ENCODE measurements around the gene MMP2. TPM values are rescaled to one million over a fixed set of nuclear protein-coding genes. Genes with fewer than 3 reads are reported as not detected.

Gene MMP2
- total and polyA plus RNA-seq, 10 of the 15 experiments (the other 5 are each of a cell fraction or from before 2014, with no cell fraction given): 0.37 to 0.80 (median 0.59) TPM; not detected in 7

GRCh38 chr16:55503726-55504550 lies 24.9 kb downstream of the MMP2 start:
- BruUV-seq (replicated peaks): no TSS peak
- intact Hi-C loops (cut with micrococcal nuclease; ENCODE audit: unreplicated experiment): no loop called here

GRCh38 chr16:55505333-55506015 lies 26.5 kb downstream of the MMP2 start:
- Histone ChIP-seq H3K27ac (ENCODE audit: control insufficient read depth, insufficient read depth) (no peak overlapping the region), H3K9ac (ENCODE audit: control insufficient read depth, insufficient read depth, low read length) (no peak overlapping the region), H3K4me3 (no peak overlapping the region), H3K27me3 (replicated peaks in 1 of 2; ENCODE audit: control insufficient read depth in 2 of 2, insufficient read depth in 2 of 2, low read length in 1 of 2) (no peaks in the 10 kb centered on the region; a peak in 1 of 4 replicates), H3K79me2 (ENCODE audit: control insufficient read depth, insufficient read depth, low read length) (no peaks in the 10 kb centered on the region), H2AFZ (ENCODE audit: control insufficient read depth, low read depth, low read length) (no peak overlapping the region), H3K9me3 (replicated peaks; ENCODE audit: control insufficient read depth, insufficient read depth, low read length) (no peaks in the 10 kb centered on the region), H4K20me1 (ENCODE audit: control insufficient read depth, insufficient read depth) (no peaks in the 10 kb centered on the region), H3K36me3 (ENCODE audit: control insufficient read depth in 2 of 2, insufficient read depth in 2 of 2, low read length in 1 of 2) (no peaks in the 10 kb centered on the region), H3K4me1 (ENCODE audit: control insufficient read depth, insufficient read depth, low read length) (no peaks in the 10 kb centered on the region), H3K4me2 (ENCODE audit: control insufficient read depth, insufficient read depth) (no peak overlapping the region)
- ChIA-PET CTCF (interaction anchor here (1.2 kb wide), 1 partner anchor 10 kb away, joined by 3 read pairs; no protein-coding TSS in a partner anchor), POLR2A (no interaction called here), SMC1A (ENCODE audit: uncharacterized antibody, unreplicated experiment) (interaction anchor here (0.9 kb wide), 1 partner anchor 40 kb away, joined by 3 read pairs; no protein-coding TSS in a partner anchor), RAD21 (ENCODE audit: unreplicated experiment) (no interaction called here)
- WGBS (ENCODE audit: insufficient coverage, insufficient replicate concordance, low lambda C conversion rate, missing lambda C conversion rate): 11% methylated on average over 10 of the region's 10 CpGs
- DNase-seq (ENCODE audit: low read depth, low spot score) (no peak), FAIRE-seq (no peak), ATAC-seq (no peak)
- intact Hi-C loops (cut with micrococcal nuclease; ENCODE audit: unreplicated experiment) (no loop called here), in situ Hi-C loops (cut with MboI) (no loop called here)
- BruUV-seq (replicated peaks): no TSS peak
- no peak for TF ChIP-seq FOS (IDR thresholded peaks at IDR 0.05; ENCODE audit: borderline replicate concordance, extremely low read depth, insufficient read length)
- no peak for TF ChIP-seq SP1 (IDR thresholded peaks at IDR 0.05; ENCODE audit: low read depth, low read length)
- no peak for TF ChIP-seq SMARCA5 (IDR thresholded peaks at IDR 0.05)
- TF ChIP-seq, protein P1, sequence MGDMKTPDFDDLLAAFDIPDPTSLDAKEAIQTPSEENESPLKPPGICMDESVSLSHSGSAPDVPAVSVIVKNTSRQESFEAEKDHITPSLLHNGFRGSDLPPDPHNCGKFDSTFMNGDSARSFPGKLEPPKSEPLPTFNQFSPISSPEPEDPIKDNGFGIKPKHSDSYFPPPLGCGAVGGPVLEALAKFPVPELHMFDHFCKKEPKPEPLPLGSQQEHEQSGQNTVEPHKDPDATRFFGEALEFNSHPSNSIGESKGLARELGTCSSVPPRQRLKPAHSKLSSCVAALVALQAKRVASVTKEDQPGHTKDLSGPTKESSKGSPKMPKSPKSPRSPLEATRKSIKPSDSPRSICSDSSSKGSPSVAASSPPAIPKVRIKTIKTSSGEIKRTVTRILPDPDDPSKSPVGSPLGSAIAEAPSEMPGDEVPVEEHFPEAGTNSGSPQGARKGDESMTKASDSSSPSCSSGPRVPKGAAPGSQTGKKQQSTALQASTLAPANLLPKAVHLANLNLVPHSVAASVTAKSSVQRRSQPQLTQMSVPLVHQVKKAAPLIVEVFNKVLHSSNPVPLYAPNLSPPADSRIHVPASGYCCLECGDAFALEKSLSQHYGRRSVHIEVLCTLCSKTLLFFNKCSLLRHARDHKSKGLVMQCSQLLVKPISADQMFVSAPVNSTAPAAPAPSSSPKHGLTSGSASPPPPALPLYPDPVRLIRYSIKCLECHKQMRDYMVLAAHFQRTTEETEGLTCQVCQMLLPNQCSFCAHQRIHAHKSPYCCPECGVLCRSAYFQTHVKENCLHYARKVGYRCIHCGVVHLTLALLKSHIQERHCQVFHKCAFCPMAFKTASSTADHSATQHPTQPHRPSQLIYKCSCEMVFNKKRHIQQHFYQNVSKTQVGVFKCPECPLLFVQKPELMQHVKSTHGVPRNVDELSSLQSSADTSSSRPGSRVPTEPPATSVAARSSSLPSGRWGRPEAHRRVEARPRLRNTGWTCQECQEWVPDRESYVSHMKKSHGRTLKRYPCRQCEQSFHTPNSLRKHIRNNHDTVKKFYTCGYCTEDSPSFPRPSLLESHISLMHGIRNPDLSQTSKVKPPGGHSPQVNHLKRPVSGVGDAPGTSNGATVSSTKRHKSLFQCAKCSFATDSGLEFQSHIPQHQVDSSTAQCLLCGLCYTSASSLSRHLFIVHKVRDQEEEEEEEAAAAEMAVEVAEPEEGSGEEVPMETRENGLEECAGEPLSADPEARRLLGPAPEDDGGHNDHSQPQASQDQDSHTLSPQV (IDR thresholded peaks at IDR 0.05): no peak
- no peak for TF ChIP-seq SMAD5 (IDR thresholded peaks at IDR 0.05; ENCODE audit: low read depth)
- no peak for TF ChIP-seq YBX1 (IDR thresholded peaks at IDR 0.05)
- no peak for TF ChIP-seq ETV6 (conservative IDR thresholded peaks at IDR 0.05 in 1 of 2, IDR thresholded peaks at IDR 0.05 in 1 of 2; ENCODE audit: borderline replicate concordance in 1 of 2, low read depth in 1 of 2)
- no peak for TF ChIP-seq ATF7 (IDR thresholded peaks at IDR 0.05; ENCODE audit: low read depth)
- no peak for TF ChIP-seq NR2C2 (IDR thresholded peaks at IDR 0.05; ENCODE audit: borderline replicate concordance, control insufficient read depth, insufficient read length, low read depth)
- no peak for TF ChIP-seq MTA2 (IDR thresholded peaks at IDR 0.05; ENCODE audit: low read depth)
- TF ChIP-seq ZSCAN29 (IDR thresholded peaks at IDR 0.05): no peak

More at GRCh38 chr16:55503726-55504550, 24.9 kb downstream of the MMP2 start:
- H3K4me2 ChIP-seq (ENCODE audit: control insufficient read depth, insufficient read depth): no peak overlapping the region
- DNase-seq (ENCODE audit: low read depth, low spot score): no peak
- no peak overlapping the region for H3K27ac ChIP-seq (ENCODE audit: control insufficient read depth, insufficient read depth)
- no peak for FAIRE-seq
- H3K36me3 ChIP-seq (ENCODE audit: control insufficient read depth in 2 of 2, insufficient read depth in 2 of 2, low read length in 1 of 2): no peaks in the 10 kb centered on the region
- H3K4me1 ChIP-seq (ENCODE audit: control insufficient read depth, insufficient read depth, low read length): no peaks in the 10 kb centered on the region
- CTCF ChIA-PET: no interaction called here
- SMC1A ChIA-PET (ENCODE audit: uncharacterized antibody, unreplicated experiment): interaction anchor here (0.9 to 1.2 kb wide), 3 partner anchors 9 to 168 kb away, joined by 3 read pairs; no protein-coding TSS in a partner anchor
- no peaks in the 10 kb centered on the region for H4K20me1 ChIP-seq (ENCODE audit: control insufficient read depth, insufficient read depth)
- no peaks in the 10 kb centered on the region; a peak in 1 of 4 replicates for H3K27me3 ChIP-seq (replicated peaks in 1 of 2; ENCODE audit: control insufficient read depth in 2 of 2, insufficient read depth in 2 of 2, low read length in 1 of 2)
- POLR2A ChIA-PET: interaction anchor here (0.6 kb wide), 1 partner anchor 74 kb away, joined by 5 read pairs; no protein-coding TSS in a partner anchor
- H2AFZ ChIP-seq (ENCODE audit: control insufficient read depth, low read depth, low read length): no peak overlapping the region
- H3K9ac ChIP-seq (ENCODE audit: control insufficient read depth, insufficient read depth, low read length): no peak overlapping the region
- ATAC-seq: no peak
- no peaks in the 10 kb centered on the region for H3K79me2 ChIP-seq (ENCODE audit: control insufficient read depth, insufficient read depth, low read length)
- in situ Hi-C loops (cut with MboI): no loop called here
- RAD21 ChIA-PET (ENCODE audit: unreplicated experiment): no interaction called here
- no peak overlapping the region for H3K4me3 ChIP-seq
- no peak for TF ChIP-seq PAX5 (IDR thresholded peaks at IDR 0.05; ENCODE audit: borderline replicate concordance, low read depth, low read length)
- no peak for TF ChIP-seq ZNF24 (IDR thresholded peaks at IDR 0.05)
- WGBS (ENCODE audit: insufficient coverage, insufficient replicate concordance, low lambda C conversion rate, missing lambda C conversion rate): 62% methylated on average over 8 of the region's 8 CpGs
- H3K9me3 ChIP-seq (replicated peaks; ENCODE audit: control insufficient read depth, insufficient read depth, low read length): no peaks in the 10 kb centered on the region

Data from GM12878 (cell line).